Forelimb muscle (tissue), 1 donor: Measurements from ENCODE around the gene FOXO3B. TPM values are rescaled to one million over a fixed set of nuclear protein-coding genes. Genes with fewer than 3 reads are reported as not detected.
"Not testable (repeated sequence)": the region's sequence is repeated elsewhere in the genome, so short reads cannot be mapped to it uniquely, and the experiment has no call there.

ENCODE experiments used
- DNase-seq: peaks from one replicate; pipeline ENCODE4 v3.0.0-alpha.2; 2013; ENCODE audit warnings: low read depth
- polyA plus RNA-seq: library from polyadenylated mRNA; unstranded; fragments of 120-200 nt; gene quantifications from one replicate; pipeline ENCODE4 v1.2.1, GENCODE V29; 2013; ENCODE audit not compliant: insufficient read length

The FOXO3B gene
- polyA plus RNA-seq, 1 donor: 3.1 TPM

DNA sequence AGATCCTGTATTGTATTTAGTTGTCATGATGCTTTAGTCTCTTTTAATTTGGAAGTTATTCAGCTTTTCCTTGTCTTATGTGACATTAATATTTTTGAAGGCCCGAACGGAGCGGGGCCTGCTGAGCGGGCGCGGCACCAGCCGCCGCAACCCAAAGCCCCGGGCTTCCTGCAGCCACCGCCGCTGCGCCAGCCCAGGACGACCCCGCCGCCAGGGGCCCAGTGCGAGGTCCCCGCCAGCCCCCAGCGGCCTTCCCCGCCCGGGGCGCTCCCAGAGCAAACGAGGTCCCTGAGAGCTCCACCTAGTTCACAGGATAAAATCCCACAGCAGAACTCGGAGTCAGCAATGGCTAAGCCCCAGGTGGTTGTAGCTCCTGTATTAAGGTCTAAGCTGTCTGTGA, 32.0 kb downstream of the FOXO3B start:
- DNase-seq: not testable (repeated sequence)

DNA sequence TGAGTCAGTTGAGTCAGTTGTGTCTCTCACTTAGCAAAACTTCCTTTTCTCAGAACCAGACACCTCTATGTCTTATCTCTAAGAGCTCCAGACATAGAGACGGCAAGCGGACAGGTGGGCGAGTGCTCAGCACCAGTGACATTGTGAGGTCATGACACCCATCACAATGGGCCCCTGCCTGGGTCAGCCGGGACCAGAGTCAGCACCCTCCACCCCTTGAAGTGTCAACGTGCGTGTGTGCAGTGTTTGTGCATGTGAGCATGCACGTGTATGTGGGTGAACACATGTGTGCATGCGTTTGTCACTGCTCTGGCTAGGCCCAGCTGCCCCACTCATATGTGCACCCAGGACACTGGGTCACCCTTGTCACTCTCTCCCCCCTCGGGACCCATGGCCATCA, 37.8 kb downstream of the FOXO3B start, which contains the start of gene TBC1D28:
TBC1D28 (minus strand) TSS at position 101 of the 400 bp plus-strand sequence. CDS start 3,039 bp downstream, outside the sequence.
- not testable (repeated sequence) for DNase-seq

- not testable (repeated sequence) for DNase-seq
Observed at GRCh38 chr17:18643124-18643523, 39.0 kb downstream of the FOXO3B start.

- not testable (repeated sequence) for DNase-seq
Observed at GRCh38 chr17:18638357-18638756, 43.8 kb downstream of the FOXO3B start.

- not testable (repeated sequence) for DNase-seq
Observed at GRCh38 chr17:18636237-18636636, 45.9 kb downstream of the FOXO3B start.

DNA sequence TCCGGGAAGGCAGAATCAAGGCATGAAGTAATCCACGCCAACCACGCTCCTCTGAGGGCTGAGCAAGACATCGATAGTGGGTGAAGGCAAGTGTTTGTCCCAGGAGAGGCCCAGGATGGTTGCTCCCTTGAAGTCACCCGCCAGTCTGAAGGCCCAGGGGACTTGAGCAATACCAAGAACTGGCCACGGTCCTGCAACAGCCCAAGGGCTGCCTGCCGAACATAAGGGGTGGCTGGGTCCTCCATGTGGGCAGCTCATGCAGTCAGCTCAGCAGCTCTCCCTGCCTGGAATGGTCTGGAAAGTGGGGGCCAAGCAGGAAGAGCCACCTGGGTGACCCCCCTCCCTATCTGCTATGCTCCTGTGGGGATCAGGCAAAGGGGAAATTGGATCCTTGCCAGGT, 46.3 kb downstream of the FOXO3B start:
- not testable (repeated sequence) for DNase-seq

GRCh38 chr17:18634550-18635263, 47.4 kb downstream of the FOXO3B start:
- DNase-seq: not testable (repeated sequence)

Other genes with a start within 250 kb of the FOXO3B start
- not detected for gene LGALS9C, start 205.5 kb downstream of the FOXO3B start, polyA plus RNA-seq
- not detected for gene TBC1D28, start 37.9 kb downstream of the FOXO3B start, polyA plus RNA-seq
- gene FBXW10, start 61.7 kb upstream of the FOXO3B start, polyA plus RNA-seq: 0.13 TPM
- 21.0 TPM for gene TVP23B, start 98.9 kb upstream of the FOXO3B start, polyA plus RNA-seq
- 23.9 TPM for gene PRPSAP2, start 175.8 kb upstream of the FOXO3B start, polyA plus RNA-seq